ENCODE results near the gene PBX1. TPM values are rescaled to one million over a fixed set of nuclear protein-coding genes. Genes with fewer than 3 reads are reported as not detected.

The PBX1 gene
- total and polyA plus RNA-seq, 2 experiments from 2014 or later, result 40.0 to 104 TPM

DNA sequence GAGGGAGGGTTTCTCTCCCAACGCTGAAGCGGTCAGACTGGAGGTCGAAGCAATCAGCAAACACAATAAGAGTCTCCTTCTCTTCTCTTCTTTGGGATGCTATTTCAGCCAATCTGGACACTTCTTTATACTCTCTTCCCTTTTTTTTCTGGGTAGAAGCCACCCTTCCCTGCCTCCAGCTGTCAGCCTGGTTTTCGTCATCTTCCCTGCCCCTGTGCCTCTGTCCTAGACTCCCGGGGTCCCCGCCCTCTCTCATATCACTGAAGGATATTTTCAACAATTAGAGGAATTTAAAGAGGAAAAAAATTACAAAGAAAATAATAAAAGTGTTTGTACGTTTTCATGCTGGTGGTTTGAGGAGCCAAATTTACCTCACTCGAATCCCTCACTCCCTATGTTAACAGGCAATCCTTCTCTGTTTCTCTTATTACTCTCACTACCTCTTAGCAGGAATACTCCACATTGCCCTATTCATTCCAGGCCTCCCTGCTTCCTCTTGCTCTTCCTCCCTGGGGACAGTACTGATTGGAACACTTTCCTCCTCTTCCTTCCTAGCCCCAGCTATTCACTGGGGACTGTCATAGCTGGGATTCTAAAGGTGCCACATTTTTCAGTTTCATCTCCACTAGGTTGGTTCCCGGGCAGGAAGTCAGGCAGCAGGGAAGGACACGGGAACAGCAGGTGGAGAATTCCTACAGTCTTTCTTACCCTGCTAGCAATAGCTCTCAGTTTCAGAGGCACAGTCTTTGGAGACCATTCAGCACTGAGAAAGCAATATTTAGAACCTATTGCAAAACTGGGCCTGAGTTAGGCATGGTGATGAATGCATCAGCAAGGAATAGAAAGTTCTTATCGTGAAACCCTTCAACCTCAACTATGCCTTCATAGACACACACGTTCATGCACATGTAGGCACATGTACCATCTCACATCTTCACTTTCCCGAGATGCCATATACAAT, 288.0 kb downstream of the PBX1 start:
- H3K9me2 ChIP-seq (ENCODE audit: insufficient read depth), result peaks cover 7% of the 10 kb centered on the region; the same call in 1 of the 2 replicates
- no peaks in the 10 kb centered on the region for H3F3A ChIP-seq (replicated peaks; ENCODE audit: low read depth)
- no peak overlapping the region for H2AFZ ChIP-seq
- no peaks in the 10 kb centered on the region; the same call in 1 of the 2 replicates for H3K79me2 ChIP-seq (replicated peaks; ENCODE audit: insufficient read depth)
- no peaks in the 10 kb centered on the region for H3K27me3 ChIP-seq (ENCODE audit: insufficient read depth)
- DNase-seq (ENCODE audit: low spot score) (no peak), ATAC-seq (no peak)
- no peak overlapping the region for H3K4me2 ChIP-seq
- TF ChIP-seq EZH2 (IDR thresholded peaks at IDR 0.05; ENCODE audit: low read depth, unreplicated experiment) (no peak), POLR2AphosphoS5 (IDR thresholded peaks at IDR 0.05; ENCODE audit: low read depth) (no peak), ZNF331 (CRISPR knock-in tag; IDR thresholded peaks at IDR 0.05; ENCODE audit: low read depth) (no peak), ZNF114 (CRISPR knock-in tag; IDR thresholded peaks at IDR 0.05) (no peak), JUNB (IDR thresholded peaks at IDR 0.05; ENCODE audit: unreplicated experiment) (no peak), STAT1 (IDR thresholded peaks at IDR 0.05; ENCODE audit: unreplicated experiment) (no peak), CREB1 (CRISPR knock-in tag; IDR thresholded peaks at IDR 0.05; ENCODE audit: low read depth) (no peak), EZH2phosphoT487 (IDR thresholded peaks at IDR 0.05; ENCODE audit: unreplicated experiment) (no peak), NANOG (IDR thresholded peaks at IDR 0.05; ENCODE audit: borderline replicate concordance) (no peak)
- TF ChIP-seq, protein P1, sequence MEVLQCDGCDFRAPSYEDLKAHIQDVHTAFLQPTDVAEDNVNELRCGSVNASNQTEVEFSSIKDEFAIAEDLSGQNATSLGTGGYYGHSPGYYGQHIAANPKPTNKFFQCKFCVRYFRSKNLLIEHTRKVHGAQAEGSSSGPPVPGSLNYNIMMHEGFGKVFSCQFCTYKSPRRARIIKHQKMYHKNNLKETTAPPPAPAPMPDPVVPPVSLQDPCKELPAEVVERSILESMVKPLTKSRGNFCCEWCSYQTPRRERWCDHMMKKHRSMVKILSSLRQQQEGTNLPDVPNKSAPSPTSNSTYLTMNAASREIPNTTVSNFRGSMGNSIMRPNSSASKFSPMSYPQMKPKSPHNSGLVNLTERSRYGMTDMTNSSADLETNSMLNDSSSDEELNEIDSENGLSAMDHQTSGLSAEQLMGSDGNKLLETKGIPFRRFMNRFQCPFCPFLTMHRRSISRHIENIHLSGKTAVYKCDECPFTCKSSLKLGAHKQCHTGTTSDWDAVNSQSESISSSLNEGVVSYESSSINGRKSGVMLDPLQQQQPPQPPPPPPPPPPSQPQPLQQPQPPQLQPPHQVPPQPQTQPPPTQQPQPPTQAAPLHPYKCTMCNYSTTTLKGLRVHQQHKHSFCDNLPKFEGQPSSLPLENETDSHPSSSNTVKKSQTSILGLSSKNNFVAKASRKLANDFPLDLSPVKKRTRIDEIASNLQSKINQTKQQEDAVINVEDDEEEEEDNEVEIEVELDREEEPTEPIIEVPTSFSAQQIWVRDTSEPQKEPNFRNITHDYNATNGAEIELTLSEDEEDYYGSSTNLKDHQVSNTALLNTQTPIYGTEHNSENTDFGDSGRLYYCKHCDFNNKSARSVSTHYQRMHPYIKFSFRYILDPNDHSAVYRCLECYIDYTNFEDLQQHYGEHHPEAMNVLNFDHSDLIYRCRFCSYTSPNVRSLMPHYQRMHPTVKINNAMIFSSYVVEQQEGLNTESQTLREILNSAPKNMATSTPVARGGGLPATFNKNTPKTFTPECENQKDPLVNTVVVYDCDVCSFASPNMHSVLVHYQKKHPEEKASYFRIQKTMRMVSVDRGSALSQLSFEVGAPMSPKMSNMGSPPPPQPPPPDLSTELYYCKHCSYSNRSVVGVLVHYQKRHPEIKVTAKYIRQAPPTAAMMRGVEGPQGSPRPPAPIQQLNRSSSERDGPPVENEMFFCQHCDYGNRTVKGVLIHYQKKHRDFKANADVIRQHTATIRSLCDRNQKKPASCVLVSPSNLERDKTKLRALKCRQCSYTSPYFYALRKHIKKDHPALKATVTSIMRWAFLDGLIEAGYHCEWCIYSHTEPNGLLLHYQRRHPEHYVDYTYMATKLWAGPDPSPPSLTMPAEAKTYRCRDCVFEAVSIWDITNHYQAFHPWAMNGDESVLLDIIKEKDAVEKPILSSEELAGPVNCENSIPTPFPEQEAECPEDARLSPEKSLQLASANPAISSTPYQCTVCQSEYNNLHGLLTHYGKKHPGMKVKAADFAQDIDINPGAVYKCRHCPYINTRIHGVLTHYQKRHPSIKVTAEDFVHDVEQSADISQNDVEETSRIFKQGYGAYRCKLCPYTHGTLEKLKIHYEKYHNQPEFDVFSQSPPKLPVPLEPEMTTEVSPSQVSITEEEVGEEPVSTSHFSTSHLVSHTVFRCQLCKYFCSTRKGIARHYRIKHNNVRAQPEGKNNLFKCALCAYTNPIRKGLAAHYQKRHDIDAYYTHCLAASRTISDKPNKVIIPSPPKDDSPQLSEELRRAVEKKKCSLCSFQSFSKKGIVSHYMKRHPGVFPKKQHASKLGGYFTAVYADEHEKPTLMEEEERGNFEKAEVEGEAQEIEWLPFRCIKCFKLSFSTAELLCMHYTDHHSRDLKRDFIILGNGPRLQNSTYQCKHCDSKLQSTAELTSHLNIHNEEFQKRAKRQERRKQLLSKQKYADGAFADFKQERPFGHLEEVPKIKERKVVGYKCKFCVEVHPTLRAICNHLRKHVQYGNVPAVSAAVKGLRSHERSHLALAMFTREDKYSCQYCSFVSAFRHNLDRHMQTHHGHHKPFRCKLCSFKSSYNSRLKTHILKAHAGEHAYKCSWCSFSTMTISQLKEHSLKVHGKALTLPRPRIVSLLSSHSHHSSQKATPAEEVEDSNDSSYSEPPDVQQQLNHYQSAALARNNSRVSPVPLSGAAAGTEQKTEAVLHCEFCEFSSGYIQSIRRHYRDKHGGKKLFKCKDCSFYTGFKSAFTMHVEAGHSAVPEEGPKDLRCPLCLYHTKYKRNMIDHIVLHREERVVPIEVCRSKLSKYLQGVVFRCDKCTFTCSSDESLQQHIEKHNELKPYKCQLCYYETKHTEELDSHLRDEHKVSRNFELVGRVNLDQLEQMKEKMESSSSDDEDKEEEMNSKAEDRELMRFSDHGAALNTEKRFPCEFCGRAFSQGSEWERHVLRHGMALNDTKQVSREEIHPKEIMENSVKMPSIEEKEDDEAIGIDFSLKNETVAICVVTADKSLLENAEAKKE (CRISPR knock-in tag; IDR thresholded peaks at IDR 0.05), result no peak
- TF ChIP-seq, protein P2, sequence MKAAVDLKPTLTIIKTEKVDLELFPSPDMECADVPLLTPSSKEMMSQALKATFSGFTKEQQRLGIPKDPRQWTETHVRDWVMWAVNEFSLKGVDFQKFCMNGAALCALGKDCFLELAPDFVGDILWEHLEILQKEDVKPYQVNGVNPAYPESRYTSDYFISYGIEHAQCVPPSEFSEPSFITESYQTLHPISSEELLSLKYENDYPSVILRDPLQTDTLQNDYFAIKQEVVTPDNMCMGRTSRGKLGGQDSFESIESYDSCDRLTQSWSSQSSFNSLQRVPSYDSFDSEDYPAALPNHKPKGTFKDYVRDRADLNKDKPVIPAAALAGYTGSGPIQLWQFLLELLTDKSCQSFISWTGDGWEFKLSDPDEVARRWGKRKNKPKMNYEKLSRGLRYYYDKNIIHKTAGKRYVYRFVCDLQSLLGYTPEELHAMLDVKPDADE (IDR thresholded peaks at IDR 0.05), result no peak
- TF ChIP-seq, protein P3, sequence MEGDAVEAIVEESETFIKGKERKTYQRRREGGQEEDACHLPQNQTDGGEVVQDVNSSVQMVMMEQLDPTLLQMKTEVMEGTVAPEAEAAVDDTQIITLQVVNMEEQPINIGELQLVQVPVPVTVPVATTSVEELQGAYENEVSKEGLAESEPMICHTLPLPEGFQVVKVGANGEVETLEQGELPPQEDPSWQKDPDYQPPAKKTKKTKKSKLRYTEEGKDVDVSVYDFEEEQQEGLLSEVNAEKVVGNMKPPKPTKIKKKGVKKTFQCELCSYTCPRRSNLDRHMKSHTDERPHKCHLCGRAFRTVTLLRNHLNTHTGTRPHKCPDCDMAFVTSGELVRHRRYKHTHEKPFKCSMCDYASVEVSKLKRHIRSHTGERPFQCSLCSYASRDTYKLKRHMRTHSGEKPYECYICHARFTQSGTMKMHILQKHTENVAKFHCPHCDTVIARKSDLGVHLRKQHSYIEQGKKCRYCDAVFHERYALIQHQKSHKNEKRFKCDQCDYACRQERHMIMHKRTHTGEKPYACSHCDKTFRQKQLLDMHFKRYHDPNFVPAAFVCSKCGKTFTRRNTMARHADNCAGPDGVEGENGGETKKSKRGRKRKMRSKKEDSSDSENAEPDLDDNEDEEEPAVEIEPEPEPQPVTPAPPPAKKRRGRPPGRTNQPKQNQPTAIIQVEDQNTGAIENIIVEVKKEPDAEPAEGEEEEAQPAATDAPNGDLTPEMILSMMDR (conservative IDR thresholded peaks at IDR 0.05; ENCODE audit: low read depth in 2 of 2), result no peak
- TF ChIP-seq, protein P4, sequence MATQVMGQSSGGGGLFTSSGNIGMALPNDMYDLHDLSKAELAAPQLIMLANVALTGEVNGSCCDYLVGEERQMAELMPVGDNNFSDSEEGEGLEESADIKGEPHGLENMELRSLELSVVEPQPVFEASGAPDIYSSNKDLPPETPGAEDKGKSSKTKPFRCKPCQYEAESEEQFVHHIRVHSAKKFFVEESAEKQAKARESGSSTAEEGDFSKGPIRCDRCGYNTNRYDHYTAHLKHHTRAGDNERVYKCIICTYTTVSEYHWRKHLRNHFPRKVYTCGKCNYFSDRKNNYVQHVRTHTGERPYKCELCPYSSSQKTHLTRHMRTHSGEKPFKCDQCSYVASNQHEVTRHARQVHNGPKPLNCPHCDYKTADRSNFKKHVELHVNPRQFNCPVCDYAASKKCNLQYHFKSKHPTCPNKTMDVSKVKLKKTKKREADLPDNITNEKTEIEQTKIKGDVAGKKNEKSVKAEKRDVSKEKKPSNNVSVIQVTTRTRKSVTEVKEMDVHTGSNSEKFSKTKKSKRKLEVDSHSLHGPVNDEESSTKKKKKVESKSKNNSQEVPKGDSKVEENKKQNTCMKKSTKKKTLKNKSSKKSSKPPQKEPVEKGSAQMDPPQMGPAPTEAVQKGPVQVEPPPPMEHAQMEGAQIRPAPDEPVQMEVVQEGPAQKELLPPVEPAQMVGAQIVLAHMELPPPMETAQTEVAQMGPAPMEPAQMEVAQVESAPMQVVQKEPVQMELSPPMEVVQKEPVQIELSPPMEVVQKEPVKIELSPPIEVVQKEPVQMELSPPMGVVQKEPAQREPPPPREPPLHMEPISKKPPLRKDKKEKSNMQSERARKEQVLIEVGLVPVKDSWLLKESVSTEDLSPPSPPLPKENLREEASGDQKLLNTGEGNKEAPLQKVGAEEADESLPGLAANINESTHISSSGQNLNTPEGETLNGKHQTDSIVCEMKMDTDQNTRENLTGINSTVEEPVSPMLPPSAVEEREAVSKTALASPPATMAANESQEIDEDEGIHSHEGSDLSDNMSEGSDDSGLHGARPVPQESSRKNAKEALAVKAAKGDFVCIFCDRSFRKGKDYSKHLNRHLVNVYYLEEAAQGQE (IDR thresholded peaks at IDR 0.05; ENCODE audit: unreplicated experiment), result no peak
- H3K4me3 ChIP-seq, result no peak overlapping the region
- peaks cover 25% of the 10 kb centered on the region for H3K4me1 ChIP-seq (ENCODE audit: insufficient read depth)
- Mint-ChIP-seq H3K4me3 (no peak overlapping the region), H3K36me3 (ENCODE audit: low read depth) (peaks cover 36% of the 10 kb centered on the region), H3K27me3 (ENCODE audit: insufficient read depth, low read depth, poor library complexity) (peaks cover 2% of the 10 kb centered on the region), H3K27ac (no peak overlapping the region), H3K9me3 (no peaks in the 10 kb centered on the region; the same call in 2 of the 3 replicates), H3K4me1 (peaks cover 38% of the 10 kb centered on the region)
- H3K36me3 ChIP-seq (ENCODE audit: insufficient read depth), result peaks cover 16% of the 10 kb centered on the region; the same call in 1 of the 2 replicates
- H4K20me1 ChIP-seq (replicated peaks; ENCODE audit: insufficient read depth), result no peaks in the 10 kb centered on the region
- no peak overlapping the region for H3K27ac ChIP-seq (ENCODE audit: low read depth)

Measured in GM23338 (cell line).